Measurements from ENCODE around the gene PIK3R5.
A peak's percentile ranks its signal among the peaks of the same experiment; 100 is the strongest.

DNA sequence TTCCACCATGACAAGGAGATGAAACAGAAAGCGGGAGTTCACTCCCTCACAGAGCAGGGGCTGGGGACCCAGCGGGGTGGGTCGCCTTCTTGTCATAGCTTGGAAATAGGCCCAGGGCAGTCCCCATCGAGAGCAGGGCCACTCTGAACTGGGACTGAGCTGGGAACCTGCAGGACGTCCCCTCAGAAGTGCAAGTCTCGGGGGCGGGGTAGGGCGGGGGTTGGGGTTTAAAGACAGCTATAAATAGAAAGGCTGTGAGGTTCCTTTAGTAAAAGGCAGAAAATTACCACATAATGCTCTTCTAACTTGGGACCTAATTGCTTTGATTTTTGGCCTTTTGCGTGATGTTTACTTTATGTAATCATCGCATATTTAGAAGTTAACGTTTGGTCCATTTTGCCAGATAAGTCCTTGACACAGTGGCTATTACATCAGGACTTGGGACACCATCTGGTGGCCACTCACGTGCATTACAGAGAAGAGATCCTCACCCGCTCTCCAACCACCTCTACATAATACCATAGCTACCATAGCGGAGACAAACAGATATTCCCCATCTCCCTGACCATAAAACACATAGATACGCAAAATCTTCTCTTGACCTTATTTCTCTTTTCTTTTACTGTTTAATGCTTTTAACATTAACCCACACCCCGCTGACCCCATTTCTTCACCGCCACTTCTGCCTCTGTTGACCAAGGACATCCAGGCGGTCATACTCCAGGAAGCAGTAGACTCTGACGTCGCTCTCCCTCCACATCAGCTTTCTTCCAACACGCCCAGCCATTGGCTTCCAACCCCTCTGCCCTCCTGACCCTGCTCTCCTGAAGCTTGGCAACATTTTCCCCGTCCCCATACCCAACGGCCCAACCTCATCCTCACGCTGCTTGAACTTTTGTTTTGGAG lies 70.6 kb downstream of the PIK3R5 start:
- TF ChIP-seq TEAD1 (CRISPR knock-in tag; IDR thresholded peaks at IDR 0.05) = no peak
- TF ChIP-seq, protein P1, sequence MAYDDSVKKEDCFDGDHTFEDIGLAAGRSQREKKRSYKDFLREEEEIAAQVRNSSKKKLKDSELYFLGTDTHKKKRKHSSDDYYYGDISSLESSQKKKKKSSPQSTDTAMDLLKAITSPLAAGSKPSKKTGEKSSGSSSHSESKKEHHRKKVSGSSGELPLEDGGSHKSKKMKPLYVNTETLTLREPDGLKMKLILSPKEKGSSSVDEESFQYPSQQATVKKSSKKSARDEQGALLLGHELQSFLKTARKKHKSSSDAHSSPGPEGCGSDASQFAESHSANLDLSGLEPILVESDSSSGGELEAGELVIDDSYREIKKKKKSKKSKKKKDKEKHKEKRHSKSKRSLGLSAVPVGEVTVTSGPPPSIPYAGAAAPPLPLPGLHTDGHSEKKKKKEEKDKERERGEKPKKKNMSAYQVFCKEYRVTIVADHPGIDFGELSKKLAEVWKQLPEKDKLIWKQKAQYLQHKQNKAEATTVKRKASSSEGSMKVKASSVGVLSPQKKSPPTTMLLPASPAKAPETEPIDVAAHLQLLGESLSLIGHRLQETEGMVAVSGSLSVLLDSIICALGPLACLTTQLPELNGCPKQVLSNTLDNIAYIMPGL (CRISPR knock-in tag; IDR thresholded peaks at IDR 0.05) = no peak
- no peak for TF ChIP-seq ZNF263 (CRISPR knock-in tag; IDR thresholded peaks at IDR 0.05; ENCODE audit: low read depth)
- TF ChIP-seq JUN (CRISPR knock-in tag; IDR thresholded peaks at IDR 0.05) = no peak
- TF ChIP-seq, protein P2, sequence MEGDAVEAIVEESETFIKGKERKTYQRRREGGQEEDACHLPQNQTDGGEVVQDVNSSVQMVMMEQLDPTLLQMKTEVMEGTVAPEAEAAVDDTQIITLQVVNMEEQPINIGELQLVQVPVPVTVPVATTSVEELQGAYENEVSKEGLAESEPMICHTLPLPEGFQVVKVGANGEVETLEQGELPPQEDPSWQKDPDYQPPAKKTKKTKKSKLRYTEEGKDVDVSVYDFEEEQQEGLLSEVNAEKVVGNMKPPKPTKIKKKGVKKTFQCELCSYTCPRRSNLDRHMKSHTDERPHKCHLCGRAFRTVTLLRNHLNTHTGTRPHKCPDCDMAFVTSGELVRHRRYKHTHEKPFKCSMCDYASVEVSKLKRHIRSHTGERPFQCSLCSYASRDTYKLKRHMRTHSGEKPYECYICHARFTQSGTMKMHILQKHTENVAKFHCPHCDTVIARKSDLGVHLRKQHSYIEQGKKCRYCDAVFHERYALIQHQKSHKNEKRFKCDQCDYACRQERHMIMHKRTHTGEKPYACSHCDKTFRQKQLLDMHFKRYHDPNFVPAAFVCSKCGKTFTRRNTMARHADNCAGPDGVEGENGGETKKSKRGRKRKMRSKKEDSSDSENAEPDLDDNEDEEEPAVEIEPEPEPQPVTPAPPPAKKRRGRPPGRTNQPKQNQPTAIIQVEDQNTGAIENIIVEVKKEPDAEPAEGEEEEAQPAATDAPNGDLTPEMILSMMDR (IDR thresholded peaks at IDR 0.05) = peak; percentile 74
- TF ChIP-seq TCF7 (CRISPR knock-in tag; IDR thresholded peaks at IDR 0.05; ENCODE audit: low read depth) = no peak

Data from WTC11 (cell line).